GM12878 (cell line): Measurements from ENCODE around the gene NSG1. TPM values are rescaled to one million over a fixed set of nuclear protein-coding genes. Genes with fewer than 3 reads are reported as not detected.

ENCODE experiments used
- BACH1 ChIP-seq: fragments of 450-650 bp; IDR thresholded peaks from 2 replicates; pipeline ENCODE4 v1.6.1; 2017; ENCODE audit warnings: mild to moderate bottlenecking, borderline replicate concordance
- CBX5 ChIP-seq: sonication (generic); IDR thresholded peaks from 2 replicates; pipeline ENCODE4 v1.6.1; 2016; ENCODE audit warnings: low read depth, moderate library complexity, mild to moderate bottlenecking, inconsistent platforms
- CHD1 ChIP-seq: IDR thresholded peaks from 2 replicates; pipeline ENCODE4 v1.6.1; 2012; ENCODE audit warnings: low read depth, low read length, improper control_type of control experiment
- CHD2 ChIP-seq: IDR thresholded peaks from 2 replicates; pipeline ENCODE4 v1.6.1; 2011; ENCODE audit warnings: low read depth, low read length, improper control_type of control experiment, borderline replicate concordance
- ESRRA ChIP-seq: IDR thresholded peaks from 2 replicates; pipeline ENCODE4 v1.6.1; 2012; ENCODE audit warnings: mild to moderate bottlenecking, low read length, improper control_type of control experiment
- HDGF ChIP-seq: fragments of 450-650 bp; IDR thresholded peaks from 2 replicates; pipeline ENCODE4 v1.6.1; 2016; ENCODE audit warnings: antibody characterized with exemption
- NRF1 ChIP-seq: conservative IDR thresholded peaks from 2 replicates; pipeline ENCODE4 v1.6.1; 2011; ENCODE audit warnings: mild to moderate bottlenecking, low read depth, low read length, improper control_type of control experiment
- PAX5 ChIP-seq: IDR thresholded peaks from 2 replicates; pipeline ENCODE4 v1.6.1; 2011; ENCODE audit warnings: low read depth, low read length, borderline replicate concordance
- SIN3A ChIP-seq: IDR thresholded peaks from 2 replicates; pipeline ENCODE4 v1.6.1; 2012; ENCODE audit warnings: low read depth, low read length, improper control_type of control experiment
- SP1 ChIP-seq: IDR thresholded peaks from one replicate; pipeline ENCODE4 v1.6.1; 2011; ENCODE audit warnings: low read depth, low read length
- TAF1 ChIP-seq: IDR thresholded peaks from 2 replicates; pipeline ENCODE4 v1.6.1; 2011; ENCODE audit warnings: mild to moderate bottlenecking, low read depth, low read length, borderline replicate concordance
- polyA plus RNA-seq, 11 experiments: library from polyadenylated mRNA; depleted of rRNA in 4 of 11; unstranded in 6 of 11; stranded (reverse) in 5 of 11; fragments of >200 nt; fragmentation: Nextera tagmentation in 4 of 11; fragmentation: Illumina TruSeq in 1 of 11; extraction: Ambion mirVana in 4 of 11; extraction: Trizol in 1 of 11; gene quantifications; 1 replicate in 1 of 11; 2 replicates in 10 of 11; pipeline versions ENCODE4 v1.2.1 to v1.2.3, GENCODE V29; 2011 to 2016; ENCODE audit warnings: inconsistent platforms in 2 of 11, missing spikeins in 2 of 11, low read depth in 1 of 11
- total RNA-seq, 4 experiments: library from RNA; depleted of rRNA in 3 of 4; stranded (reverse); fragments of >200 nt in 3 of 4; fragmentation: Illumina TruSeq in 1 of 4; extraction: Trizol in 1 of 4; gene quantifications; 2 replicates each; pipeline versions ENCODE4 v1.2.1 to v1.2.3, GENCODE V29; 2013 to 2021
- TF ChIP-seq, protein P1 (sequence below): fragments of 450-650 bp; formaldehyde crosslinking; IDR thresholded peaks from 2 replicates; pipeline ENCODE4 v1.4.0; 2022; ENCODE audit warnings: mild to moderate bottlenecking, moderate library complexity
- TF ChIP-seq, protein P2 (sequence below): fragments of 150-350 bp; IDR thresholded peaks from 2 replicates; pipeline ENCODE4 v1.6.1; 2016; ENCODE audit warnings: low read depth, low read length
- TF ChIP-seq, protein P3 (sequence below): IDR thresholded peaks from 2 replicates; pipeline ENCODE4 v1.6.1; 2011; ENCODE audit warnings: low read depth, low read length, improper control_type of control experiment, borderline replicate concordance

NSG1 gene
- total and polyA plus RNA-seq, 10 of the 15 experiments (the other 5 are each of a cell fraction or from before 2014, with no cell fraction given), result 0.03 to 0.19 (median 0.10) TPM; not detected in 5

DNA sequence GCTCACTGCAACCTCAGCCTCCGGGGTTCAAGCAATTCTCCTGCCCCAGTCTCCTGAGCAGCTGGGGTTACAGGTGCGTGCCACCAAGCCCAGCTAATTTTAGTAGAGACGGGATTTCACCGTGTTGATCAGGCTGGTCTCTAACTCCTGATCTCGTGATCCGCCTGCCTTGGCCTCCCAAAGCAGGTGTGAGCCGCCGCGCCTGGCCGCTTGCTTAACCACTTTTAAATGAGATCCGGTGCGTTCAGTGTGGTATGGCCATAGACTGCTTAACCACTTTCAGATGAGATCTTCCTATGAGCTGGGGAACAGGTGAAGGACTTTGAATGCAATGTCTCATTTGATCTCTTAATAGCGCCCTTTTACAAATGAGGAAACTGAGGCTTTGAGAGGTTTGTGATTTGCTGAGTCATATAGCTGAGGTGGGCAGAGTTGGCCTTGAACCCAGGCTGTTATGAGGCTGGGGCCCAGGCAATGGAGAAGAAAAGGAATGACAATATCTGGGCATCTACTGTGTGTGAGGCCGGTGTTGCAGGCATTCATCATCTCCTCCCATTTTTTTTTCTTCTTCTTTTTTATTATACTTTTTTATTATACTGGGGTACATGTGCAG is 41.9 kb upstream of the NSG1 start (continued):
- TF ChIP-seq, protein P1, sequence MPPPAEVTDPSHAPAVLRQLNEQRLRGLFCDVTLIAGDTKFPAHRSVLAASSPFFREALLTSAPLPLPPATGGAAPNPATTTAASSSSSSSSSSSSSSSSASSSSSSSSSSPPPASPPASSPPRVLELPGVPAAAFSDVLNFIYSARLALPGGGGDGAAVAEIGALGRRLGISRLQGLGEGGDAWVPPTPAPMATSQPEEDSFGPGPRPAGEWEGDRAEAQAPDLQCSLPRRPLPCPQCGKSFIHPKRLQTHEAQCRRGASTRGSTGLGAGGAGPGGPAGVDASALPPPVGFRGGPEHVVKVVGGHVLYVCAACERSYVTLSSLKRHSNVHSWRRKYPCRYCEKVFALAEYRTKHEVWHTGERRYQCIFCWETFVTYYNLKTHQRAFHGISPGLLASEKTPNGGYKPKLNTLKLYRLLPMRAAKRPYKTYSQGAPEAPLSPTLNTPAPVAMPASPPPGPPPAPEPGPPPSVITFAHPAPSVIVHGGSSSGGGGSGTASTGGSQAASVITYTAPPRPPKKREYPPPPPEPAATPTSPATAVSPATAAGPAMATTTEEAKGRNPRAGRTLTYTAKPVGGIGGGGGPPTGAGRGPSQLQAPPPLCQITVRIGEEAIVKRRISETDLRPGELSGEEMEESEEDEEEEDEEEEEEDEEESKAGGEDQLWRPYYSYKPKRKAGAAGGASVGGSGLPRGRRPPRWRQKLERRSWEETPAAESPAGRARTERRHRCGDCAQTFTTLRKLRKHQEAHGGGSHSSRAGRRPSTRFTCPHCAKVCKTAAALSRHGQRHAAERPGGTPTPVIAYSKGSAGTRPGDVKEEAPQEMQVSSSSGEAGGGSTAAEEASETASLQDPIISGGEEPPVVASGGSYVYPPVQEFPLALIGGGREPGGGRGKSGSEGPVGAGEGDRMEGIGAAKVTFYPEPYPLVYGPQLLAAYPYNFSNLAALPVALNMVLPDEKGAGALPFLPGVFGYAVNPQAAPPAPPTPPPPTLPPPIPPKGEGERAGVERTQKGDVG (CRISPR knock-in tag), result no peak
- TF ChIP-seq NRF1 (no peak), SP1 (no peak), PAX5 (0 out of 2 replicates have a peak, but pooled peaks have one; percentile 53), BACH1 (no peak), ESRRA (no peak), SIN3A (no peak), TAF1 (no peak), CBX5 (no peak), CHD1 (no peak), HDGF (no peak), CHD2 (no peak)
- TF ChIP-seq, protein P2, sequence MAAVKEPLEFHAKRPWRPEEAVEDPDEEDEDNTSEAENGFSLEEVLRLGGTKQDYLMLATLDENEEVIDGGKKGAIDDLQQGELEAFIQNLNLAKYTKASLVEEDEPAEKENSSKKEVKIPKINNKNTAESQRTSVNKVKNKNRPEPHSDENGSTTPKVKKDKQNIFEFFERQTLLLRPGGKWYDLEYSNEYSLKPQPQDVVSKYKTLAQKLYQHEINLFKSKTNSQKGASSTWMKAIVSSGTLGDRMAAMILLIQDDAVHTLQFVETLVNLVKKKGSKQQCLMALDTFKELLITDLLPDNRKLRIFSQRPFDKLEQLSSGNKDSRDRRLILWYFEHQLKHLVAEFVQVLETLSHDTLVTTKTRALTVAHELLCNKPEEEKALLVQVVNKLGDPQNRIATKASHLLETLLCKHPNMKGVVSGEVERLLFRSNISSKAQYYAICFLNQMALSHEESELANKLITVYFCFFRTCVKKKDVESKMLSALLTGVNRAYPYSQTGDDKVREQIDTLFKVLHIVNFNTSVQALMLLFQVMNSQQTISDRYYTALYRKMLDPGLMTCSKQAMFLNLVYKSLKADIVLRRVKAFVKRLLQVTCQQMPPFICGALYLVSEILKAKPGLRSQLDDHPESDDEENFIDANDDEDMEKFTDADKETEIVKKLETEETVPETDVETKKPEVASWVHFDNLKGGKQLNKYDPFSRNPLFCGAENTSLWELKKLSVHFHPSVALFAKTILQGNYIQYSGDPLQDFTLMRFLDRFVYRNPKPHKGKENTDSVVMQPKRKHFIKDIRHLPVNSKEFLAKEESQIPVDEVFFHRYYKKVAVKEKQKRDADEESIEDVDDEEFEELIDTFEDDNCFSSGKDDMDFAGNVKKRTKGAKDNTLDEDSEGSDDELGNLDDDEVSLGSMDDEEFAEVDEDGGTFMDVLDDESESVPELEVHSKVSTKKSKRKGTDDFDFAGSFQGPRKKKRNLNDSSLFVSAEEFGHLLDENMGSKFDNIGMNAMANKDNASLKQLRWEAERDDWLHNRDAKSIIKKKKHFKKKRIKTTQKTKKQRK, result no peak
- TF ChIP-seq, protein P3, sequence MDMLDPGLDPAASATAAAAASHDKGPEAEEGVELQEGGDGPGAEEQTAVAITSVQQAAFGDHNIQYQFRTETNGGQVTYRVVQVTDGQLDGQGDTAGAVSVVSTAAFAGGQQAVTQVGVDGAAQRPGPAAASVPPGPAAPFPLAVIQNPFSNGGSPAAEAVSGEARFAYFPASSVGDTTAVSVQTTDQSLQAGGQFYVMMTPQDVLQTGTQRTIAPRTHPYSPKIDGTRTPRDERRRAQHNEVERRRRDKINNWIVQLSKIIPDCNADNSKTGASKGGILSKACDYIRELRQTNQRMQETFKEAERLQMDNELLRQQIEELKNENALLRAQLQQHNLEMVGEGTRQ, result no peak
